Spleen (tissue), 7 donors: Measurements from ENCODE around the gene LTC4S.

Experiments
- POLR2A ChIP-seq, 3 donors: fragments of 450-650 bp; IDR thresholded peaks; one replicate each; pipeline ENCODE4 v1.5.1; 2017; ENCODE audit warnings: antibody characterized with exemption in 3 of 3, mild to moderate bottlenecking in 1 of 3
- POLR2AphosphoS5 ChIP-seq, 3 donors: sonication (generic); formaldehyde crosslinking; IDR thresholded peaks; one replicate each; pipeline ENCODE4 v1.5.1; 2017; ENCODE audit warnings: antibody characterized with exemption in 3 of 3
- TF ChIP-seq, protein P1 (sequence below), 11 experiments: fragments of 200-600 bp in 7 of 11; fragments of 450-650 bp in 4 of 11; sonication (generic) in 4 of 11; IDR thresholded peaks in 8 of 11; conservative IDR thresholded peaks in 3 of 11; 1 replicate in 7 of 11; 2 replicates in 4 of 11; pipeline versions ENCODE4 v1.4.0 to v1.8.0; 2016 to 2021; ENCODE audit warnings: antibody characterized with exemption in 11 of 11, inconsistent platforms in 4 of 11, mild to moderate bottlenecking in 1 of 11
- donor health status: DM: no; HTN: no; CAD: no; lungs with moderate emphysema.
- donor health status: DM: no; HTN: no; CAD: no.
- donor health status: DM: no; HTN: no; CAD: no.

DNA sequence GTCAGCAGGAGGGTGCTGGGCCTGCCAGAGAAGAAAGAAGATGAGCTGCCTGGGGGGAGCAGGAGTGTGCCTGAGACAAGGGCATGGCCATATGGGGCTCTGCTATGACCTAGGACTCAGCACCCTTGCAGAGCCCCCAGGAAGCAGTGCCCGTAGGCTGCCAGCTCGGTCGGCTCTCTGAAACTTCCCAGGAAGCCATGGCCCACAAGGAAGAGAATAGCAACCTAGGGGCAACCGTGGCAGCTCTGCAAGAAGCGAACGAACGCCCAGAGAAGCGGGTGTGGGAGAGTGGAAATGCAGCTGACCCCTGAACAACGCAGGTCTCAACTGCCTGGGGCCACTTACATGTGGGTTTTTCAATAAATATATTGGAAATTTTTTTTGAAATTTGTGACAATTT is 10.7 kb upstream of the LTC4S start:
- TF ChIP-seq, protein P1, sequence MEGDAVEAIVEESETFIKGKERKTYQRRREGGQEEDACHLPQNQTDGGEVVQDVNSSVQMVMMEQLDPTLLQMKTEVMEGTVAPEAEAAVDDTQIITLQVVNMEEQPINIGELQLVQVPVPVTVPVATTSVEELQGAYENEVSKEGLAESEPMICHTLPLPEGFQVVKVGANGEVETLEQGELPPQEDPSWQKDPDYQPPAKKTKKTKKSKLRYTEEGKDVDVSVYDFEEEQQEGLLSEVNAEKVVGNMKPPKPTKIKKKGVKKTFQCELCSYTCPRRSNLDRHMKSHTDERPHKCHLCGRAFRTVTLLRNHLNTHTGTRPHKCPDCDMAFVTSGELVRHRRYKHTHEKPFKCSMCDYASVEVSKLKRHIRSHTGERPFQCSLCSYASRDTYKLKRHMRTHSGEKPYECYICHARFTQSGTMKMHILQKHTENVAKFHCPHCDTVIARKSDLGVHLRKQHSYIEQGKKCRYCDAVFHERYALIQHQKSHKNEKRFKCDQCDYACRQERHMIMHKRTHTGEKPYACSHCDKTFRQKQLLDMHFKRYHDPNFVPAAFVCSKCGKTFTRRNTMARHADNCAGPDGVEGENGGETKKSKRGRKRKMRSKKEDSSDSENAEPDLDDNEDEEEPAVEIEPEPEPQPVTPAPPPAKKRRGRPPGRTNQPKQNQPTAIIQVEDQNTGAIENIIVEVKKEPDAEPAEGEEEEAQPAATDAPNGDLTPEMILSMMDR (IDR thresholded peaks at IDR 0.05 in 8 of 11, conservative IDR thresholded peaks at IDR 0.05 in 3 of 11): no peak
- no peak for TF ChIP-seq POLR2AphosphoS5 (IDR thresholded peaks at IDR 0.05)
- TF ChIP-seq POLR2A (IDR thresholded peaks at IDR 0.05): no peak
